ENCODE results near the gene BCAS4.

- TF ChIP-seq, protein P1, sequence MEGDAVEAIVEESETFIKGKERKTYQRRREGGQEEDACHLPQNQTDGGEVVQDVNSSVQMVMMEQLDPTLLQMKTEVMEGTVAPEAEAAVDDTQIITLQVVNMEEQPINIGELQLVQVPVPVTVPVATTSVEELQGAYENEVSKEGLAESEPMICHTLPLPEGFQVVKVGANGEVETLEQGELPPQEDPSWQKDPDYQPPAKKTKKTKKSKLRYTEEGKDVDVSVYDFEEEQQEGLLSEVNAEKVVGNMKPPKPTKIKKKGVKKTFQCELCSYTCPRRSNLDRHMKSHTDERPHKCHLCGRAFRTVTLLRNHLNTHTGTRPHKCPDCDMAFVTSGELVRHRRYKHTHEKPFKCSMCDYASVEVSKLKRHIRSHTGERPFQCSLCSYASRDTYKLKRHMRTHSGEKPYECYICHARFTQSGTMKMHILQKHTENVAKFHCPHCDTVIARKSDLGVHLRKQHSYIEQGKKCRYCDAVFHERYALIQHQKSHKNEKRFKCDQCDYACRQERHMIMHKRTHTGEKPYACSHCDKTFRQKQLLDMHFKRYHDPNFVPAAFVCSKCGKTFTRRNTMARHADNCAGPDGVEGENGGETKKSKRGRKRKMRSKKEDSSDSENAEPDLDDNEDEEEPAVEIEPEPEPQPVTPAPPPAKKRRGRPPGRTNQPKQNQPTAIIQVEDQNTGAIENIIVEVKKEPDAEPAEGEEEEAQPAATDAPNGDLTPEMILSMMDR (conservative IDR thresholded peaks at IDR 0.05 in 1 of 2, IDR thresholded peaks at IDR 0.05 in 1 of 2; ENCODE audit: extremely low read depth in 1 of 2, insufficient read depth in 1 of 2, low read depth in 1 of 2, low read length in 2 of 2): no peak
- TF ChIP-seq EZH2 (IDR thresholded peaks at IDR 0.05; ENCODE audit: borderline replicate concordance, low read length): no peak
These were observed 3.8 kb downstream of the BCAS4 start for GRCh38 chr20:50798650-50799049.
